H1 (cell line): ENCODE data around the gene ASIC2. TPM values are rescaled to one million over a fixed set of nuclear protein-coding genes. Genes with fewer than 3 reads are reported as not detected.

Source experiments
- BACH1 ChIP-seq: IDR thresholded peaks from 2 replicates; pipeline ENCODE4 v1.6.1; 2012; ENCODE audit warnings: low read length, improper control_type of control experiment
- CHD7 ChIP-seq: fragments of 300-600 bp; sonication (generic); IDR thresholded peaks from 2 replicates; pipeline ENCODE4 v1.7.1; 2012; ENCODE audit warnings: low read length, moderate library complexity, mild to moderate bottlenecking, inconsistent platforms; ENCODE audit not compliant: insufficient replicate concordance
- polyA plus RNA-seq, 7 experiments: library from polyadenylated mRNA; depleted of rRNA in 3 of 7; stranded (reverse) in 5 of 7; unstranded in 2 of 7; fragments of >200 nt in 5 of 7; fragments of 200-250 nt in 2 of 7; gene quantifications; 1 replicate in 5 of 7; 2 replicates in 1 of 7; 4 replicates in 1 of 7; pipeline versions ENCODE4 v1.2.1 to v1.2.3, GENCODE V29; 2011 to 2013; ENCODE audit warnings: missing spikeins in 2 of 7, mixed read lengths in 2 of 7
- total RNA-seq: library from RNA; stranded (reverse); fragmentation: NEBNext Ultra II Directional; extraction: Animal tissue kit (Norgen Biotek cat#: 25700); gene quantifications from 2 replicates; pipeline ENCODE4 v1.2.1, GENCODE V29; 2021

ASIC2 gene
- total and polyA plus RNA-seq, 2 of the 8 experiments (the other 6 are each of a cell fraction or from before 2014, with no cell fraction given): 0.86 to 1.2 TPM

GRCh38 chr17:33242375-33243124, 50.5 kb downstream of the ASIC2 start (continued):
- TF ChIP-seq CHD7: no peak
- no peak for TF ChIP-seq BACH1
- TF ChIP-seq, all 59 proteins: peak for 0
